ENCODE results near the gene CHMP1A. TPM values are rescaled to one million over a fixed set of nuclear protein-coding genes. Genes with fewer than 3 reads are reported as not detected.

CHMP1A gene
- total RNA-seq, 1 experiment from 2014 or later = 132 TPM

DNA sequence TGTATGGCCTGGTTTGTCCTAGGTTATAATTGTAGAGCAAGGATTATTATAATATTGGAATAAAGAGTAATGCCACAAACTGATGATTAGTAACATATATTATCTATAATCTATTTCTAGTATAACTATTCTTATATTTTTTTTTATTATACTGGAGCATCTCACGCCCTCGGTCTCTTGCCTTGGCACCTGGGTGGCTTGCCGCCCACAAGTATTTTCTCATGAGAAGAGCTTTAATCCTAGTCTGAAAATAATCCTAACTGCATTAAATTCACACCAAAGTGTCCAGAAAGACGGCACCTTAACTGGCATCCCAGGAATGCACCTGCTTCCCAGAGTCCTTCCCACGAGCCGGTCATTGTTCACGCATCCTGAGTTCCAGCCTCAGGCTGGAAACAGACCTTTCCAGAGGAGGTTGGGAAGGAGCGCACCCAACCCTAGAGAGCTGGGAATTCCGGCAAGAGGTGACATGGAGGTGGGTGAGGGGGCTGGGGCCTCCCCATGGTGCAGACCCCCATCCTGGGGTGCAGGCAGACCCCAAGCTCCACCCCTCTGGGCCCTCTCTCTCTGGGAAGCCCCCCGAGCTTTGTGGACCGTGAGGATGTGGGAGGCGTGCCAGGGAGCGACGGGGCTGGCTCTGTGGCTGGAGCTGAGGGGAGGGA, 15.9 kb downstream of the CHMP1A start:
- H3K4me3 Mint-ChIP-seq (ENCODE audit: low read depth, unreplicated experiment) = peak overlapping the region; percentile 57
- peaks cover 42% of the 10 kb centered on the region for H3K36me3 Mint-ChIP-seq (ENCODE audit: insufficient read depth, unreplicated experiment)
- no TSS peak for BruUV-seq (replicated peaks)
- DNase-seq = no peak
- H3K9me3 Mint-ChIP-seq (ENCODE audit: low read depth, unreplicated experiment) = no peaks in the 10 kb centered on the region
- H3K27me3 Mint-ChIP-seq (ENCODE audit: unreplicated experiment) = peaks cover 46% of the 10 kb centered on the region
- H3K4me1 Mint-ChIP-seq (ENCODE audit: low read depth, unreplicated experiment) = peaks cover 12% of the 10 kb centered on the region
- intact Hi-C loops (cut with micrococcal nuclease; ENCODE audit: unreplicated experiment) = loop anchor here (2.0 to 5.0 kb wide), 2 partner anchors 27 to 59 kb away; no protein-coding TSS in a partner anchor
- CTCF ChIA-PET = interaction anchor here (0.8 to 1.8 kb wide), 8 partner anchors 23 to 76 kb away, joined by 3 to 6 read pairs (median 4); no protein-coding TSS in a partner anchor
- H3K27ac Mint-ChIP-seq (ENCODE audit: unreplicated experiment) = no peak overlapping the region
- TF ChIP-seq, protein P1, sequence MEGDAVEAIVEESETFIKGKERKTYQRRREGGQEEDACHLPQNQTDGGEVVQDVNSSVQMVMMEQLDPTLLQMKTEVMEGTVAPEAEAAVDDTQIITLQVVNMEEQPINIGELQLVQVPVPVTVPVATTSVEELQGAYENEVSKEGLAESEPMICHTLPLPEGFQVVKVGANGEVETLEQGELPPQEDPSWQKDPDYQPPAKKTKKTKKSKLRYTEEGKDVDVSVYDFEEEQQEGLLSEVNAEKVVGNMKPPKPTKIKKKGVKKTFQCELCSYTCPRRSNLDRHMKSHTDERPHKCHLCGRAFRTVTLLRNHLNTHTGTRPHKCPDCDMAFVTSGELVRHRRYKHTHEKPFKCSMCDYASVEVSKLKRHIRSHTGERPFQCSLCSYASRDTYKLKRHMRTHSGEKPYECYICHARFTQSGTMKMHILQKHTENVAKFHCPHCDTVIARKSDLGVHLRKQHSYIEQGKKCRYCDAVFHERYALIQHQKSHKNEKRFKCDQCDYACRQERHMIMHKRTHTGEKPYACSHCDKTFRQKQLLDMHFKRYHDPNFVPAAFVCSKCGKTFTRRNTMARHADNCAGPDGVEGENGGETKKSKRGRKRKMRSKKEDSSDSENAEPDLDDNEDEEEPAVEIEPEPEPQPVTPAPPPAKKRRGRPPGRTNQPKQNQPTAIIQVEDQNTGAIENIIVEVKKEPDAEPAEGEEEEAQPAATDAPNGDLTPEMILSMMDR (IDR thresholded peaks at IDR 0.05; ENCODE audit: unreplicated experiment) = no peak

DNA sequence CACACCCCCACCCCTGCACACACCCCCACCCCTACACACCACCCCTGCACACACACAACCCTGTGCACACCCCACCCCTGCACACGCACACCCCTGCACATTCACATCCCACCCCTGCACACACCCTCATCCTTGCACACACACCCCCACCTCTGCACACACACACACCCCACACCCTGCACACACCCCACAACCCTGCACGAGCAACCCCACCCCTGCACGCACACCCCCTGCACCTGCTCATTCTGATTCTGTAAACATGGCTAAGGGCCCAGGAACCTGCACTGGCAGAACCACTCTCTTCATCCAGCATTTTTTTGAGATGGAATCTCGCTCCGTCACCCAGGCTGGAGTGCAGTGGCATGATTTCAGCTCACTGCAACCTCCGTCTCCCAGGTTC, 18.1 kb downstream of the CHMP1A start:
- Mint-ChIP-seq H3K27ac (ENCODE audit: unreplicated experiment) (no peak overlapping the region), H3K4me3 (ENCODE audit: low read depth, unreplicated experiment) (no peak overlapping the region), H3K9me3 (ENCODE audit: low read depth, unreplicated experiment) (no peaks in the 10 kb centered on the region), H3K4me1 (ENCODE audit: low read depth, unreplicated experiment) (peaks cover 12% of the 10 kb centered on the region), H3K27me3 (ENCODE audit: unreplicated experiment) (peaks cover 68% of the 10 kb centered on the region), H3K36me3 (ENCODE audit: insufficient read depth, unreplicated experiment) (peaks cover 20% of the 10 kb centered on the region)
- CTCF ChIA-PET = interaction anchor here (0.7 kb wide), 1 partner anchor 19 kb away, joined by 6 read pairs; no protein-coding TSS in a partner anchor
- TF ChIP-seq, protein P1 (IDR thresholded peaks at IDR 0.05; ENCODE audit: unreplicated experiment) = no peak
- DNase-seq = no peak
- intact Hi-C loops (cut with micrococcal nuclease; ENCODE audit: unreplicated experiment) = no loop called here
- no TSS peak for BruUV-seq (replicated peaks)

DNA sequence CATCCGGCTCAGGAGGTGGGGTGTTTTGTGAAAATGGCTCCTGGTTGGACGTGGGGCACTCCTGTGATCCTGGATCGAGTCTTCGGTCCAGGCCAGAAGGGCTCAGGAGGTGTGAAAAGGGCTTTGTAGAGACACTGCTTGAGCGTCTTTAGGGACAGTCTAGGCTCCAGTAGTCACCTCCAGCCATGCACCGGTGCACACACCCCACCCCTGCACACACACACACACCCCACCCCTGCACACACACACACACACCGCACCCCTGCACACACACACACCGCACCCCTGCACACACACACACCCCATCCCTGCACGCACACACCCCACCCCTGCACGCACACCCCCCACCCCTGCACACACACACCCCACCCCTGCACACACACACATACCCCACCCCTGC, 19.1 kb downstream of the CHMP1A start:
- TF ChIP-seq, protein P1 (IDR thresholded peaks at IDR 0.05; ENCODE audit: unreplicated experiment) = no peak
- H3K4me1 Mint-ChIP-seq (ENCODE audit: low read depth, unreplicated experiment) = peaks cover 20% of the 10 kb centered on the region
- no peaks in the 10 kb centered on the region for H3K9me3 Mint-ChIP-seq (ENCODE audit: low read depth, unreplicated experiment)
- H3K4me3 Mint-ChIP-seq (ENCODE audit: low read depth, unreplicated experiment) = no peak overlapping the region
- no peak for DNase-seq
- H3K36me3 Mint-ChIP-seq (ENCODE audit: insufficient read depth, unreplicated experiment) = peaks cover 13% of the 10 kb centered on the region
- BruUV-seq (replicated peaks) = no TSS peak
- peaks cover 77% of the 10 kb centered on the region for H3K27me3 Mint-ChIP-seq (ENCODE audit: unreplicated experiment)
- intact Hi-C loops (cut with micrococcal nuclease; ENCODE audit: unreplicated experiment) = no loop called here
- CTCF ChIA-PET = no interaction called here
- no peak overlapping the region for H3K27ac Mint-ChIP-seq (ENCODE audit: unreplicated experiment)

DNA sequence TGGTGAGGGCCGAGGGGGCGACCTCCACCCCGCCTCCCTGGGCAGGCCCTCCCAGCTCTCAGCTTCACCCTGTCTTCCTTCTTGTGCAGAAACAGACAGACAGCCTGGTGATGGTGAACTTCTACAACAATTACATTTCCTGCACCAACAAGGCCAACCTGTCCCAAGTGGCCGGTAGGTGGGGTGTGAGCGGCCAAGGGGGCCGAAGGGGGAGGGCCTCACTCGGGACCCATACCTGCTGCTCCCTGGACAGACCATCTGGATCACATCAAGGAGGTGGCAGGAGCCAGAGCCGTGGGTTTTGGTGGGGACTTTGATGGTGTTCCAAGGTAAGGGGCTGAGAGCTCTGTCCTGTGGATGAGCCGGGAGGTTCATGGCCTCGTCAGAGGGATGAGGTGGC, 20.1 kb downstream of the CHMP1A start:
- TF ChIP-seq, protein P1 (IDR thresholded peaks at IDR 0.05; ENCODE audit: unreplicated experiment) = peak; percentile 35

More for the DNA sequence above, 20.1 kb downstream of the CHMP1A start:
- peak; percentile 39 for DNase-seq
- no peaks in the 10 kb centered on the region for H3K9me3 Mint-ChIP-seq (ENCODE audit: low read depth, unreplicated experiment)
- H3K27me3 Mint-ChIP-seq (ENCODE audit: unreplicated experiment) = peaks cover 88% of the 10 kb centered on the region
- CTCF ChIA-PET = interaction anchor here (1.2 kb wide), 1 partner anchor 22 kb away, joined by 3 read pairs; no protein-coding TSS in a partner anchor
- intact Hi-C loops (cut with micrococcal nuclease; ENCODE audit: unreplicated experiment) = no loop called here
- H3K27ac Mint-ChIP-seq (ENCODE audit: unreplicated experiment) = no peak overlapping the region
- H3K4me3 Mint-ChIP-seq (ENCODE audit: low read depth, unreplicated experiment) = no peak overlapping the region
- BruUV-seq (replicated peaks) = no TSS peak
- H3K36me3 Mint-ChIP-seq (ENCODE audit: insufficient read depth, unreplicated experiment) = peaks cover 7% of the 10 kb centered on the region
- peaks cover 31% of the 10 kb centered on the region for H3K4me1 Mint-ChIP-seq (ENCODE audit: low read depth, unreplicated experiment)
